A673 (cell line): ENCODE results near the gene THAP4.

Experiments
- CTCF ChIP-seq: fragments of 300-800, 200-600 bp; sonication (generic); conservative IDR thresholded peaks from 2 replicates; pipeline ENCODE4 v1.5.1; 2017; ENCODE audit warnings: low read depth, mild to moderate bottlenecking, antibody characterized with exemption, low read length, moderate library complexity, mixed read lengths
- EZH2 ChIP-seq: fragments of 200-600 bp; sonication (generic); IDR thresholded peaks from 2 replicates; pipeline ENCODE4 v1.6.1; 2017; ENCODE audit warnings: borderline replicate concordance, low read depth, mild to moderate bottlenecking, mixed read lengths, antibody characterized with exemption, low read length; ENCODE audit not compliant: poor library complexity, severe bottlenecking

- TF ChIP-seq CTCF (no peak), EZH2 (no peak)
Measured at GRCh38 chr2:241639385-241639784, 2.4 kb upstream of the THAP4 start.
